ENCODE data around the gene ART1. TPM values are rescaled to one million over a fixed set of nuclear protein-coding genes. Genes with fewer than 3 reads are reported as not detected.

Gene ART1
- total RNA-seq, 1 donor from 2014 or later = not detected

DNA sequence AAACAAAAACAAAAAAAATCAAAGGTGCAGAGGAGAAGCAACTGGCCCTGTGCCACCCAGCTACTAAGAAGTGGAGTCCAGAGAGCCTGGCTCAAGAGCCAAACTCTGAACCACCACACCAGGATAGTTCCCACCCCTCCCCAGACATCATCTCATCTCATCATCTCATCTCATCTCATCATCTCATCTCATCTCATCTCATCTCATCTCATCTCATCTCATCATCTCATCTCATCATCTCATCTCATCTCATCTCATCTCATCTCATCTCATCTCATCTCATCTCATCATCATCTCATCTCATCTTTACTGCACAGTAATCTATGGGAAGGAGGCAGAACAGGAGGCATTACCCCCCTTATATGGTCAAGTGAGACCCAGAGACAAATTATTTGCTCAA lies 17.9 kb downstream of the ART1 start:
- no peak overlapping the region for H3K4me3 Mint-ChIP-seq (ENCODE audit: unreplicated experiment)
- peaks cover 11% of the 10 kb centered on the region for H3K36me3 Mint-ChIP-seq (ENCODE audit: unreplicated experiment)
- TF ChIP-seq, protein P1, sequence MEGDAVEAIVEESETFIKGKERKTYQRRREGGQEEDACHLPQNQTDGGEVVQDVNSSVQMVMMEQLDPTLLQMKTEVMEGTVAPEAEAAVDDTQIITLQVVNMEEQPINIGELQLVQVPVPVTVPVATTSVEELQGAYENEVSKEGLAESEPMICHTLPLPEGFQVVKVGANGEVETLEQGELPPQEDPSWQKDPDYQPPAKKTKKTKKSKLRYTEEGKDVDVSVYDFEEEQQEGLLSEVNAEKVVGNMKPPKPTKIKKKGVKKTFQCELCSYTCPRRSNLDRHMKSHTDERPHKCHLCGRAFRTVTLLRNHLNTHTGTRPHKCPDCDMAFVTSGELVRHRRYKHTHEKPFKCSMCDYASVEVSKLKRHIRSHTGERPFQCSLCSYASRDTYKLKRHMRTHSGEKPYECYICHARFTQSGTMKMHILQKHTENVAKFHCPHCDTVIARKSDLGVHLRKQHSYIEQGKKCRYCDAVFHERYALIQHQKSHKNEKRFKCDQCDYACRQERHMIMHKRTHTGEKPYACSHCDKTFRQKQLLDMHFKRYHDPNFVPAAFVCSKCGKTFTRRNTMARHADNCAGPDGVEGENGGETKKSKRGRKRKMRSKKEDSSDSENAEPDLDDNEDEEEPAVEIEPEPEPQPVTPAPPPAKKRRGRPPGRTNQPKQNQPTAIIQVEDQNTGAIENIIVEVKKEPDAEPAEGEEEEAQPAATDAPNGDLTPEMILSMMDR (IDR thresholded peaks at IDR 0.05; ENCODE audit: partially characterized antibody, unreplicated experiment) = no peak
- no peak overlapping the region for H3K27ac Mint-ChIP-seq (ENCODE audit: unreplicated experiment)
- H3K27me3 Mint-ChIP-seq (ENCODE audit: unreplicated experiment) = peaks cover 12% of the 10 kb centered on the region
- no peak for DNase-seq
- H3K9me3 Mint-ChIP-seq (ENCODE audit: unreplicated experiment) = peaks cover 3% of the 10 kb centered on the region
- no peaks in the 10 kb centered on the region for H3K4me1 Mint-ChIP-seq (ENCODE audit: low read depth, unreplicated experiment)

- no peak overlapping the region for H3K4me3 Mint-ChIP-seq (ENCODE audit: unreplicated experiment)
Observed at GRCh38 chr11:3664032-3664630, 19.2 kb downstream of the ART1 start.

DNA sequence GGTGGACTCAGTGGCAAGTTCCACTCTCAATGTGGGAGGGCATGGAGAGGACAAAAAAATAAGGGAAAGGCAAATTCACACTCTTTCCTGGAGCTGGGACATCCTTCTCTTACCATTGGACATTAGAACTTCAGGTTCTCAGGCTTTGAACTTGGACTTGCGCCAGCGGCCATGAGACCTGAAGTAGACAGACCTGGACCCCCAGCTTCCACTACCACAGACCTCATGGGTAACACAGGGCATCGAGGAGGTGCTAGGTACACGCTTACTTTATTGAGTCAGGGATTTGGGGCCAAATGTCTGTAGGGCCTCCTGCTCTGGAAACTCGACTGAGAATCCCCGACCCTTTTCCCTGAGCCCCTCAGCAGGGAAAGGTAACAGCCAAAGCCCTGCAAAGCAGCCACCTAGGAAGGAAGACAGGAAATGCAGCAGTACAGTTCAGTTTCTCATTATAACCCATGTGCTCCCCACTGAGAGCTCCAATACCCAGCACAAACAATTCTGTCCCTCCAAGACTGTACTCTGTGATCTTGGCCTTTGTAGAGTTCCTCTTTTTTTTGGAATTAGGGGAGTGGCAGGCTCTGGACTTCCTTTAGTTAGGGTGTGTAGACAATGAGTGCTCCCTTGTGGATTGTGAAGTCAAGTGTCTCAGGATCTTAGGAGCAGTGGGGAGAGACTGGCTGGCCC lies 20.6 kb downstream of the ART1 start:
- TF ChIP-seq, protein P1 (IDR thresholded peaks at IDR 0.05; ENCODE audit: partially characterized antibody, unreplicated experiment) = no peak
- H3K27ac Mint-ChIP-seq (ENCODE audit: unreplicated experiment) = no peak overlapping the region
- DNase-seq = no peak
- no peak overlapping the region for H3K4me3 Mint-ChIP-seq (ENCODE audit: unreplicated experiment)
- H3K4me1 Mint-ChIP-seq (ENCODE audit: low read depth, unreplicated experiment) = no peaks in the 10 kb centered on the region
- H3K9me3 Mint-ChIP-seq (ENCODE audit: unreplicated experiment) = peaks cover 6% of the 10 kb centered on the region
- peaks cover 5% of the 10 kb centered on the region for H3K36me3 Mint-ChIP-seq (ENCODE audit: unreplicated experiment)
- H3K27me3 Mint-ChIP-seq (ENCODE audit: unreplicated experiment) = peaks cover 13% of the 10 kb centered on the region

More at GRCh38 chr11:3664032-3664630, 19.2 kb downstream of the ART1 start:
- no peak for DNase-seq
- Mint-ChIP-seq H3K36me3 (ENCODE audit: unreplicated experiment) (peaks cover 5% of the 10 kb centered on the region), H3K4me1 (ENCODE audit: low read depth, unreplicated experiment) (no peaks in the 10 kb centered on the region), H3K27me3 (ENCODE audit: unreplicated experiment) (peaks cover 13% of the 10 kb centered on the region), H3K27ac (ENCODE audit: unreplicated experiment) (no peak overlapping the region), H3K9me3 (ENCODE audit: unreplicated experiment) (peaks cover 3% of the 10 kb centered on the region)
- TF ChIP-seq, protein P1 (IDR thresholded peaks at IDR 0.05; ENCODE audit: partially characterized antibody, unreplicated experiment) = no peak

GRCh38 chr11:3666023-3666530 lies 21.1 kb downstream of the ART1 start:
- H3K4me1 Mint-ChIP-seq (ENCODE audit: low read depth, unreplicated experiment) = peaks cover 2% of the 10 kb centered on the region
- H3K27me3 Mint-ChIP-seq (ENCODE audit: unreplicated experiment) = peaks cover 13% of the 10 kb centered on the region
- TF ChIP-seq, protein P1 (IDR thresholded peaks at IDR 0.05; ENCODE audit: partially characterized antibody, unreplicated experiment) = no peak
- H3K4me3 Mint-ChIP-seq (ENCODE audit: unreplicated experiment) = no peak overlapping the region
- H3K27ac Mint-ChIP-seq (ENCODE audit: unreplicated experiment) = no peak overlapping the region
- peaks cover 5% of the 10 kb centered on the region for H3K36me3 Mint-ChIP-seq (ENCODE audit: unreplicated experiment)
- peaks cover 6% of the 10 kb centered on the region for H3K9me3 Mint-ChIP-seq (ENCODE audit: unreplicated experiment)
- DNase-seq = no peak

Data from glutamatergic neuron (in vitro differentiated cells).